ENCODE data around the gene MDM2. TPM values are rescaled to one million over a fixed set of nuclear protein-coding genes. Genes with fewer than 3 reads are reported as not detected.

The MDM2 gene
- total and polyA plus RNA-seq, 2 of the 13 experiments (the other 11 are each of a cell fraction or from before 2014, with no cell fraction given): 29.3 to 314 TPM

- no peak overlapping the region for H3K4me3 ChIP-seq (replicated peaks in 1 of 3; ENCODE audit: insufficient read depth in 1 of 3, low read depth in 2 of 3, low read length in 3 of 3)
- DNase-seq (ENCODE audit: low spot score) (no peak), ATAC-seq (no peak), FAIRE-seq (no peak)
- H3K4me2 ChIP-seq (ENCODE audit: low read depth, low read length): no peak overlapping the region
- ChIA-PET CTCF (ENCODE audit: low intra/inter-chr PET ratio, low total read pairs) (no interaction called here), POLR2A (interaction anchor here (1.7 kb wide), 1 partner anchor 24 kb away, joined by 4 read pairs; no protein-coding TSS in a partner anchor)
- TF ChIP-seq ZZZ3 (CRISPR knock-in tag; IDR thresholded peaks at IDR 0.05; ENCODE audit: borderline replicate concordance) (no peak), SP140L (CRISPR knock-in tag; IDR thresholded peaks at IDR 0.05; ENCODE audit: borderline replicate concordance) (no peak), ZFP62 (CRISPR knock-in tag; IDR thresholded peaks at IDR 0.05) (no peak), ZNF260 (CRISPR knock-in tag; IDR thresholded peaks at IDR 0.05; ENCODE audit: borderline replicate concordance, low read depth) (no peak), ZNF18 (CRISPR knock-in tag; IDR thresholded peaks at IDR 0.05; ENCODE audit: insufficient replicate concordance) (no peak), ZNF749 (CRISPR knock-in tag; IDR thresholded peaks at IDR 0.05; ENCODE audit: borderline replicate concordance) (no peak), ZNF766 (CRISPR knock-in tag; IDR thresholded peaks at IDR 0.05; ENCODE audit: borderline replicate concordance) (no peak), CHCHD3 (CRISPR knock-in tag; IDR thresholded peaks at IDR 0.05) (no peak), ZNF607 (CRISPR knock-in tag; IDR thresholded peaks at IDR 0.05; ENCODE audit: borderline replicate concordance) (no peak), NR1H2 (CRISPR knock-in tag; IDR thresholded peaks at IDR 0.05; ENCODE audit: borderline replicate concordance, low read depth) (no peak), HMG20A (CRISPR knock-in tag; IDR thresholded peaks at IDR 0.05; ENCODE audit: borderline replicate concordance) (no peak), KMT2B (CRISPR knock-in tag; IDR thresholded peaks at IDR 0.05) (no peak), SOX6 (IDR thresholded peaks at IDR 0.05) (no peak), SOX6 (CRISPR knock-in tag; IDR thresholded peaks at IDR 0.05) (no peak)
- TF ChIP-seq, protein P1, sequence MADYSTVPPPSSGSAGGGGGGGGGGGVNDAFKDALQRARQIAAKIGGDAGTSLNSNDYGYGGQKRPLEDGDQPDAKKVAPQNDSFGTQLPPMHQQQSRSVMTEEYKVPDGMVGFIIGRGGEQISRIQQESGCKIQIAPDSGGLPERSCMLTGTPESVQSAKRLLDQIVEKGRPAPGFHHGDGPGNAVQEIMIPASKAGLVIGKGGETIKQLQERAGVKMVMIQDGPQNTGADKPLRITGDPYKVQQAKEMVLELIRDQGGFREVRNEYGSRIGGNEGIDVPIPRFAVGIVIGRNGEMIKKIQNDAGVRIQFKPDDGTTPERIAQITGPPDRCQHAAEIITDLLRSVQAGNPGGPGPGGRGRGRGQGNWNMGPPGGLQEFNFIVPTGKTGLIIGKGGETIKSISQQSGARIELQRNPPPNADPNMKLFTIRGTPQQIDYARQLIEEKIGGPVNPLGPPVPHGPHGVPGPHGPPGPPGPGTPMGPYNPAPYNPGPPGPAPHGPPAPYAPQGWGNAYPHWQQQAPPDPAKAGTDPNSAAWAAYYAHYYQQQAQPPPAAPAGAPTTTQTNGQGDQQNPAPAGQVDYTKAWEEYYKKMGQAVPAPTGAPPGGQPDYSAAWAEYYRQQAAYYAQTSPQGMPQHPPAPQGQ (CRISPR knock-in tag; IDR thresholded peaks at IDR 0.05; ENCODE audit: borderline replicate concordance): no peak
- TF ChIP-seq, protein P2, sequence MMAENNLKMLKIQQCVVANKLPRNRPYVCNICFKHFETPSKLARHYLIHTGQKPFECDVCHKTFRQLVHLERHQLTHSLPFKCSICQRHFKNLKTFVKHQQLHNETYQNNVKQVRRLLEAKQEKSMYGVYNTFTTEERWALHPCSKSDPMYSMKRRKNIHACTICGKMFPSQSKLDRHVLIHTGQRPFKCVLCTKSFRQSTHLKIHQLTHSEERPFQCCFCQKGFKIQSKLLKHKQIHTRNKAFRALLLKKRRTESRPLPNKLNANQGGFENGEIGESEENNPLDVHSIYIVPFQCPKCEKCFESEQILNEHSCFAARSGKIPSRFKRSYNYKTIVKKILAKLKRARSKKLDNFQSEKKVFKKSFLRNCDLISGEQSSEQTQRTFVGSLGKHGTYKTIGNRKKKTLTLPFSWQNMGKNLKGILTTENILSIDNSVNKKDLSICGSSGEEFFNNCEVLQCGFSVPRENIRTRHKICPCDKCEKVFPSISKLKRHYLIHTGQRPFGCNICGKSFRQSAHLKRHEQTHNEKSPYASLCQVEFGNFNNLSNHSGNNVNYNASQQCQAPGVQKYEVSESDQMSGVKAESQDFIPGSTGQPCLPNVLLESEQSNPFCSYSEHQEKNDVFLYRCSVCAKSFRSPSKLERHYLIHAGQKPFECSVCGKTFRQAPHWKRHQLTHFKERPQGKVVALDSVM (CRISPR knock-in tag; IDR thresholded peaks at IDR 0.05): no peak
- intact Hi-C loops (cut with micrococcal nuclease; ENCODE audit: unreplicated experiment): no loop called here
- H3K36me3 ChIP-seq (replicated peaks in 1 of 2; ENCODE audit: control insufficient read depth in 1 of 2, insufficient read depth in 2 of 2, low read length in 2 of 2): peaks cover 9 to 42% of the 10 kb centered on the region in 2 experiments; a peak in 4 of 5 replicates
- no peaks in the 10 kb centered on the region for H3K79me2 ChIP-seq (ENCODE audit: insufficient read depth, low read length)
- no peaks in the 10 kb centered on the region for H3K27me3 ChIP-seq (ENCODE audit: control insufficient read depth in 1 of 2, insufficient read depth in 2 of 2, low read length in 2 of 2)
- in situ Hi-C loops (cut with HindIII; ENCODE audit: extremely low pct_ligation_motif_present, low pct_unique_long_range_greater_than_20kb): no loop called here
- no peaks in the 10 kb centered on the region for H3K9me3 ChIP-seq (ENCODE audit: low read length)
- no peak overlapping the region for H3K9ac ChIP-seq (ENCODE audit: insufficient read depth, low read depth, low read length)
- no TSS peak for BruUV-seq (replicated peaks)
- no peak overlapping the region for H3K27ac ChIP-seq (ENCODE audit: extremely low read length, insufficient read depth, low read length)
- H2AFZ ChIP-seq (ENCODE audit: low read length): no peak overlapping the region
- peaks cover 10% of the 10 kb centered on the region for H3K4me1 ChIP-seq (ENCODE audit: insufficient read depth, low read length)
- H4K20me1 ChIP-seq (ENCODE audit: insufficient read depth, low read length): no peaks in the 10 kb centered on the region
- 96% methylated on average over 3 of the region's 3 CpGs for WGBS (ENCODE audit: low lambda C conversion rate)
Observed at GRCh38 chr12:68762691-68763090, 45.3 kb upstream of the MDM2 start.

All from HepG2 (cell line).